HT-29 (cell line): ENCODE data around the gene CXCL12. TPM values are rescaled to one million over a fixed set of nuclear protein-coding genes. Genes with fewer than 3 reads are reported as not detected.

Experiments used
- DNase-seq: peaks from one replicate; pipeline ENCODE4 v3.0.0-alpha.2; 2015; ENCODE audit warnings: low spot score
- total RNA-seq: library from RNA; depleted of rRNA; stranded (reverse); fragments of >200 nt; shearing (Covaris generic); gene quantifications from 2 replicates; pipeline ENCODE4 v1.2.3, GENCODE V29; 2014

CXCL12 gene
- total RNA-seq, 1 experiment from 2014 or later, result not detected

- peak; percentile 12 for DNase-seq
Observed at GRCh38 chr10:44335330-44336021, 49.4 kb downstream of the CXCL12 start.

GRCh38 chr10:44334621-44335184 is 50.2 kb downstream of the CXCL12 start:
- DNase-seq, result no peak

- DNase-seq, result no peak
Observed at GRCh38 chr10:44334091-44334490, 50.8 kb downstream of the CXCL12 start.

- DNase-seq, result no peak
Observed at GRCh38 chr10:44333511-44333910, 51.4 kb downstream of the CXCL12 start.

GRCh38 chr10:44332465-44332864 is 52.4 kb downstream of the CXCL12 start:
- DNase-seq, result no peak

GRCh38 chr10:44330431-44330830 is 54.5 kb downstream of the CXCL12 start:
- DNase-seq, result no peak

- DNase-seq, result no peak
Observed at GRCh38 chr10:44327461-44327860, 57.4 kb downstream of the CXCL12 start.
